Measurements from ENCODE around the gene SETMAR.

SETMAR gene

GRCh38 chr3:4303187-4304123 is at the start of gene SETMAR:
SETMAR (plus strand) TSS chr3:4303369; CDS start chr3:4303371, 2 bp downstream.
- peak within 1 kb of the TSS; percentile 94 for H3K4me3 ChIP-seq (ENCODE audit: low read length)
- peaks cover 10% of the 10 kb centered on the region; the same call in 1 of the 2 replicates for H3K36me3 ChIP-seq (ENCODE audit: insufficient read depth, low read depth, low read length)
- peak within 1 kb of the TSS; percentile 97 for H3K27ac ChIP-seq (ENCODE audit: low read length)
- H3K27me3 ChIP-seq (ENCODE audit: insufficient read depth, low read length), result no peaks in the 10 kb centered on the region
- H3K4me1 ChIP-seq (ENCODE audit: insufficient read depth, low read length), result peaks cover 4% of the 10 kb centered on the region; the same call in 1 of the 2 replicates
- peak within 1 kb of the TSS; percentile 99 for H3K9ac ChIP-seq (ENCODE audit: low read depth, low read length)
- no peaks in the 10 kb centered on the region for H3K9me3 ChIP-seq (ENCODE audit: insufficient read depth, low read depth, low read length)

DNA sequence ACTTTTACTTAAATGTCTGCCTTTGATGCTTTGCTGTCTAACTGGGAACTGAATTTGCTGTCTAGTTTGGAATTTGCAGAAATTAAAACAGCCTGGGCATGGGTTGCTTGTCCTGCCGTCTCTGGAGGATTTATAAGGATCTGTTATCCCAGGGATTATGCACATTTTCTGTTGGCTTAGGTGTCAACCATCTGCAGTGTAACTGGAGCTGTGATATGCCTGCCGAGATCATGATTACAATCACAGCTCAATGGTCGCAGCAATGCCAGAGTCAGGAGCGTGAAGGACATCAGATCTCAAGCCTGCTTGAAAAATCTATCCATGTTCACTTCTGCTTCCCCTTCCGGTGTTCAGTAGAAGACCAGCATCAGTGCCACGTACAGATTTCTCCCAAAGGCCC is 41.8 kb upstream of the SETMAR start:
- Histone ChIP-seq H3K4me3 (ENCODE audit: low read length) (no peak overlapping the region), H3K4me1 (ENCODE audit: insufficient read depth, low read length) (no peaks in the 10 kb centered on the region), H3K36me3 (ENCODE audit: insufficient read depth, low read depth, low read length) (no peaks in the 10 kb centered on the region), H3K9me3 (ENCODE audit: insufficient read depth, low read depth, low read length) (no peaks in the 10 kb centered on the region), H3K27ac (ENCODE audit: low read length) (no peak overlapping the region), H3K9ac (ENCODE audit: low read depth, low read length) (no peak overlapping the region), H3K27me3 (ENCODE audit: insufficient read depth, low read length) (no peaks in the 10 kb centered on the region)

DNA sequence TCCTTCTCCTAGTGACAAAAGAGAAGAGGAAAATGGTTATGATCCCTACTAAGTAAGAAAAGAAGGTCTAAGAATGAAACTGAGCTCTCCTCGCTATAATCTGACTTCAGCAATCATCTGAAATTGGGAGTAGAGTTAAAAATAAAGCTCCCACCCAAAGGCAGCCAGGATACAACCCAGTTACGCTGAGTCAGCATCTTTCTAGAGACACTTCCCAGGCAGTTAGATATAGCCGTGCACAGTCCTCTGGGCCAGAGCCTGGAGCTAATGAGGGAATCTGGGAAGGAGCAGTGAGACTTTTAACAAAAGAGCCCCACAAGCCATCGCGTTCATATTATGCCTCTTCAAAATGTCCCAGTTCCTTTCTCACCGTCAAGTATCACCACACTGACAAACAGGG is 39.1 kb upstream of the SETMAR start:
- Histone ChIP-seq H3K36me3 (ENCODE audit: insufficient read depth, low read depth, low read length) (no peaks in the 10 kb centered on the region), H3K4me3 (ENCODE audit: low read length) (no peak overlapping the region), H3K9ac (ENCODE audit: low read depth, low read length) (no peak overlapping the region), H3K27me3 (ENCODE audit: insufficient read depth, low read length) (no peaks in the 10 kb centered on the region), H3K9me3 (ENCODE audit: insufficient read depth, low read depth, low read length) (no peaks in the 10 kb centered on the region), H3K27ac (ENCODE audit: low read length) (no peak overlapping the region), H3K4me1 (ENCODE audit: insufficient read depth, low read length) (no peaks in the 10 kb centered on the region)

GRCh38 chr3:4270720-4271119 is 32.4 kb upstream of the SETMAR start:
- no peaks in the 10 kb centered on the region for H3K4me1 ChIP-seq (ENCODE audit: insufficient read depth, low read length)
- no peak overlapping the region for H3K27ac ChIP-seq (ENCODE audit: low read length)
- no peaks in the 10 kb centered on the region for H3K9me3 ChIP-seq (ENCODE audit: insufficient read depth, low read depth, low read length)
- H3K4me3 ChIP-seq (ENCODE audit: low read length), result no peak overlapping the region
- no peaks in the 10 kb centered on the region for H3K36me3 ChIP-seq (ENCODE audit: insufficient read depth, low read depth, low read length)
- H3K9ac ChIP-seq (ENCODE audit: low read depth, low read length), result no peak overlapping the region
- no peaks in the 10 kb centered on the region for H3K27me3 ChIP-seq (ENCODE audit: insufficient read depth, low read length)

GRCh38 chr3:4271834-4272233 is 31.3 kb upstream of the SETMAR start:
- H3K9ac ChIP-seq (ENCODE audit: low read depth, low read length), result no peak overlapping the region
- H3K27me3 ChIP-seq (ENCODE audit: insufficient read depth, low read length), result no peaks in the 10 kb centered on the region
- no peaks in the 10 kb centered on the region for H3K36me3 ChIP-seq (ENCODE audit: insufficient read depth, low read depth, low read length)
- no peaks in the 10 kb centered on the region for H3K4me1 ChIP-seq (ENCODE audit: insufficient read depth, low read length)
- no peak overlapping the region for H3K4me3 ChIP-seq (ENCODE audit: low read length)
- H3K9me3 ChIP-seq (ENCODE audit: insufficient read depth, low read depth, low read length), result no peaks in the 10 kb centered on the region
- no peak overlapping the region for H3K27ac ChIP-seq (ENCODE audit: low read length)

GRCh38 chr3:4279516-4280105 is 23.6 kb upstream of the SETMAR start:
- Histone ChIP-seq H3K4me1 (ENCODE audit: insufficient read depth, low read length) (peaks cover under 1% of the 10 kb centered on the region; the same call in 1 of the 2 replicates), H3K4me3 (ENCODE audit: low read length) (no peak overlapping the region), H3K27ac (ENCODE audit: low read length) (no peak overlapping the region), H3K36me3 (ENCODE audit: insufficient read depth, low read depth, low read length) (no peaks in the 10 kb centered on the region), H3K9me3 (ENCODE audit: insufficient read depth, low read depth, low read length) (no peaks in the 10 kb centered on the region), H3K27me3 (ENCODE audit: insufficient read depth, low read length) (no peaks in the 10 kb centered on the region), H3K9ac (ENCODE audit: low read depth, low read length) (no peak overlapping the region)

DNA sequence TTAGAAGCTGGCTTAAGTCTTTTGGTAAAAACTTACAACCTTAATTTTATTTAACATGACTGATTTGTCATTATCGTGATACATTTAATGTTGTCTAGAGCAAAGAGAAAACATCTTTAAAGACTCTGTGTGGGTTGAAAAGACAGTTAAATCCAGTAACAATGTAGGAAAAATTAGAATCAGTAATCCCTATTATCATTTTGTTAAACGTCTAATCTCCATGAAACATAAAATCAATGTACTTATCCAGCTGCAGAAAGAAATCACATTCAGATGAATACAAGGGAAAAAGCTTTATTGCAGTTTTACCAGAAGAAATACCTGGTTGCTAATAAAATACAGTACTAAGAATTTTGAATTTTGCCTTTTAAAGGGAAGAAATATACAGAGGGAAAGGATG is 21.2 kb upstream of the SETMAR start:
- Histone ChIP-seq H3K9ac (ENCODE audit: low read depth, low read length) (no peak overlapping the region), H3K36me3 (ENCODE audit: insufficient read depth, low read depth, low read length) (no peaks in the 10 kb centered on the region), H3K27me3 (ENCODE audit: insufficient read depth, low read length) (no peaks in the 10 kb centered on the region), H3K4me3 (ENCODE audit: low read length) (no peak overlapping the region), H3K9me3 (ENCODE audit: insufficient read depth, low read depth, low read length) (no peaks in the 10 kb centered on the region), H3K27ac (ENCODE audit: low read length) (no peak overlapping the region), H3K4me1 (ENCODE audit: insufficient read depth, low read length) (peaks cover 7% of the 10 kb centered on the region; the same call in 1 of the 2 replicates)

DNA sequence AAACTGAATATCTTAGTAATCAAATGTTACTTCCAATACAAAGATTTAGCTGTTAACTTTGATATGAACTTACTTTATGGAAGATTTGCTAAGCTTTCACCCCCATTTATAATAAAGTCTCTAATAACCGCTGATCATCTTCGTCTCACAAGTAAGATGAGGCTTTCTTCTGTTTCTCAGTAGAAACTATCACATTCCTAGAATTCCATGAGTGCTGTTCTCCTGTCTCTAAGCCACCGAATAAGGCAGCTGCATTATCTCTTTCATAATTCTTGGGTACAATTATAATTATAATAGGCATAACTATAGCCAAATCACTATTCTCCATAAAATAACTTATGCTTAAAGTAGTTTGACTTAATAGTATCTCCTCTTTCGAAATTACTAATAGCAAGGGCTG is 18.3 kb upstream of the SETMAR start:
- no peaks in the 10 kb centered on the region for H3K27me3 ChIP-seq (ENCODE audit: insufficient read depth, low read length)
- H3K9me3 ChIP-seq (ENCODE audit: insufficient read depth, low read depth, low read length), result no peaks in the 10 kb centered on the region
- H3K36me3 ChIP-seq (ENCODE audit: insufficient read depth, low read depth, low read length), result no peaks in the 10 kb centered on the region
- H3K27ac ChIP-seq (ENCODE audit: low read length), result no peak overlapping the region
- H3K4me1 ChIP-seq (ENCODE audit: insufficient read depth, low read length), result peaks cover 7% of the 10 kb centered on the region; the same call in 1 of the 2 replicates
- no peak overlapping the region for H3K4me3 ChIP-seq (ENCODE audit: low read length)
- H3K9ac ChIP-seq (ENCODE audit: low read depth, low read length), result no peak overlapping the region

- no peak overlapping the region for H3K9ac ChIP-seq (ENCODE audit: low read depth, low read length)
- H3K9me3 ChIP-seq (ENCODE audit: insufficient read depth, low read depth, low read length), result no peaks in the 10 kb centered on the region
- H3K27me3 ChIP-seq (ENCODE audit: insufficient read depth, low read length), result no peaks in the 10 kb centered on the region
- H3K27ac ChIP-seq (ENCODE audit: low read length), result no peak overlapping the region
- no peak overlapping the region for H3K4me3 ChIP-seq (ENCODE audit: low read length)
- peaks cover 7% of the 10 kb centered on the region; the same call in 1 of the 2 replicates for H3K4me1 ChIP-seq (ENCODE audit: insufficient read depth, low read length)
- H3K36me3 ChIP-seq (ENCODE audit: insufficient read depth, low read depth, low read length), result no peaks in the 10 kb centered on the region
Measured at GRCh38 chr3:4289044-4289443, 14.1 kb upstream of the SETMAR start.

DNA sequence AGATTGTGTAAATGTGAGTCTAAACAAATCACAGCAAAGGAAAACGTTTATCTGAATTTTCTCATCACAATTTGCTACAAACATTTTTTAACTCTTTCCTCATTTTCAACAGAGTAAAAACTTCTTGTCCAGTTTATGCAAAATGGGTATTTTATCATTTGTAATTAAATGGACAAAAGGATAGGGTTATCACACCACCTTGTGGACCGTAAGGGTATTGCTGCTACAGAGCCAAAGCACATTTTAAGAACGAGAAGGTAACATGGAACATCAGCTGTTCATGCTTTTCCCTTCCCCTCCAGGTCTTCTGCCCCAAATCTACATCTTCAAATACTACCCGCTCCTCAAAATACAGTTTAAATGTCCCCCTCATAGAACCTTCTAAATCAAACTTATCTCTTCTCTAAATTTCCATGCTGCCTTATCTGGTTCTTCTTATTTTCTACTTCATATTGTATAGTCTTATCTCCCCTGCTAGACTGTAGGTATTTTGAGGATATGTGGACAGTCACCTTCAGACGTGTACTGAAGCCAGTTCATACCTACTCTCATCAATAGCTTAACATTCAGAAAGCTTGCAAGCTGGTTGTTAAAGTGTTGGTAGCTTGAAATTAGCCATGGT is 12.8 kb upstream of the SETMAR start:
- H3K9me3 ChIP-seq (ENCODE audit: insufficient read depth, low read depth, low read length), result no peaks in the 10 kb centered on the region
- H3K27ac ChIP-seq (ENCODE audit: low read length), result no peak overlapping the region

DNA sequence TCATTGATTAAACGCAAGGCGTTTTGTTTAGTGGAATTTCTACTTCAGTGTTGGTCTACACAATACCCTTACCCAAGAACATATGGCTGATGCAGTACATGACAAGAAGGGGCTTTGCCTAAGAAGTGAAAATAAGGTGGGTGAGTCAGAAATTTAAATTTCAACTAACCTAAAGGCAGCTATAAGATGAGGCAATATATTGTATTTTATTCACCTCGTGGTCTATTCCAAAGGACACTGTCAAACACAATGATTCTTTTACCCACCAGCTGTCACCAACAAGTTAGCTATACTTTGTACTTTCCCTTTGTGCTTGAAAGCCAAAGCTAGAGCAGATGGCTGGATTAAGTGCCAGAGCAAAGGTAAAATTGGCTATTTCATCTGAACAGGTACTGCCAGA is 10.9 kb upstream of the SETMAR start:
- Histone ChIP-seq H3K27me3 (ENCODE audit: insufficient read depth, low read length) (no peaks in the 10 kb centered on the region), H3K4me1 (ENCODE audit: insufficient read depth, low read length) (no peaks in the 10 kb centered on the region), H3K9me3 (ENCODE audit: insufficient read depth, low read depth, low read length) (no peaks in the 10 kb centered on the region), H3K27ac (ENCODE audit: low read length) (no peak overlapping the region), H3K4me3 (ENCODE audit: low read length) (no peak overlapping the region), H3K9ac (ENCODE audit: low read depth, low read length) (no peak overlapping the region), H3K36me3 (ENCODE audit: insufficient read depth, low read depth, low read length) (no peaks in the 10 kb centered on the region)

More for the DNA sequence above, 12.8 kb upstream of the SETMAR start:
- Histone ChIP-seq H3K4me1 (ENCODE audit: insufficient read depth, low read length) (no peaks in the 10 kb centered on the region), H3K27me3 (ENCODE audit: insufficient read depth, low read length) (no peaks in the 10 kb centered on the region), H3K4me3 (ENCODE audit: low read length) (no peak overlapping the region), H3K36me3 (ENCODE audit: insufficient read depth, low read depth, low read length) (no peaks in the 10 kb centered on the region), H3K9ac (ENCODE audit: low read depth, low read length) (no peak overlapping the region)
